A549 treated with DMSO at 1 μM for 4 hours (cell line): Measurements from ENCODE around the gene DCBLD1. TPM values are rescaled to one million over a fixed set of nuclear protein-coding genes. Genes with fewer than 3 reads are reported as not detected.

Experiments used
- total RNA-seq: library from RNA; stranded (reverse); fragments of 200-300 nt; extraction: Qiagen RNA extraction; gene quantifications from 5 replicates; pipeline ENCODE4 v1.2.3, GENCODE V29; 2022; ENCODE audit warnings: low read depth

Gene DCBLD1
- 26.2 to 36.5 TPM (median 30.9 TPM) in 5 replicates for total RNA-seq

GRCh38 chr6:117482240-117483003 is at the start of gene DCBLD1:
DCBLD1 (plus strand) TSS chr6:117482674; CDS start chr6:117482782, 108 bp downstream.

Other genes with a start within 250 kb of the DCBLD1 start
- not detected in 5 replicates for gene VGLL2, start 217.1 kb upstream of the DCBLD1 start, total RNA-seq
- 0.09 to 0.24 TPM (median 0.20 TPM) in 5 replicates for gene ROS1, start 56.7 kb upstream of the DCBLD1 start, total RNA-seq
- 15.5 to 20.9 TPM (median 18.4 TPM) in 5 replicates for gene GOPC, start 119.8 kb downstream of the DCBLD1 start, total RNA-seq
- 25.7 to 31.7 TPM (median 28.9 TPM) in 5 replicates for gene NUS1, start 192.8 kb downstream of the DCBLD1 start, total RNA-seq